ENCODE results near the gene SCGB1D1.

- TF ChIP-seq EZH2 (IDR thresholded peaks at IDR 0.05; ENCODE audit: borderline replicate concordance, low read length): no peak
- TF ChIP-seq, protein P1, sequence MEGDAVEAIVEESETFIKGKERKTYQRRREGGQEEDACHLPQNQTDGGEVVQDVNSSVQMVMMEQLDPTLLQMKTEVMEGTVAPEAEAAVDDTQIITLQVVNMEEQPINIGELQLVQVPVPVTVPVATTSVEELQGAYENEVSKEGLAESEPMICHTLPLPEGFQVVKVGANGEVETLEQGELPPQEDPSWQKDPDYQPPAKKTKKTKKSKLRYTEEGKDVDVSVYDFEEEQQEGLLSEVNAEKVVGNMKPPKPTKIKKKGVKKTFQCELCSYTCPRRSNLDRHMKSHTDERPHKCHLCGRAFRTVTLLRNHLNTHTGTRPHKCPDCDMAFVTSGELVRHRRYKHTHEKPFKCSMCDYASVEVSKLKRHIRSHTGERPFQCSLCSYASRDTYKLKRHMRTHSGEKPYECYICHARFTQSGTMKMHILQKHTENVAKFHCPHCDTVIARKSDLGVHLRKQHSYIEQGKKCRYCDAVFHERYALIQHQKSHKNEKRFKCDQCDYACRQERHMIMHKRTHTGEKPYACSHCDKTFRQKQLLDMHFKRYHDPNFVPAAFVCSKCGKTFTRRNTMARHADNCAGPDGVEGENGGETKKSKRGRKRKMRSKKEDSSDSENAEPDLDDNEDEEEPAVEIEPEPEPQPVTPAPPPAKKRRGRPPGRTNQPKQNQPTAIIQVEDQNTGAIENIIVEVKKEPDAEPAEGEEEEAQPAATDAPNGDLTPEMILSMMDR (IDR thresholded peaks at IDR 0.05; ENCODE audit: low read length): no peak
Measured at GRCh38 chr11:62142043-62142375, 48.0 kb upstream of the SCGB1D1 start.

Data from OCI-LY1 (cell line).